NCI-H2081 treated with DMSO at 0.1 percent for 48 hours (cell line): ENCODE data around the gene ALPK3.
"Not testable (repeated sequence)": the region's sequence is repeated elsewhere in the genome, so short reads cannot be mapped to it uniquely, and the experiment has no call there.

Experiments
- DNase-seq: peaks from one replicate; lab custom pipeline; 2025; lab: John Stamatoyannopoulos, UW

ALPK3 gene

DNA sequence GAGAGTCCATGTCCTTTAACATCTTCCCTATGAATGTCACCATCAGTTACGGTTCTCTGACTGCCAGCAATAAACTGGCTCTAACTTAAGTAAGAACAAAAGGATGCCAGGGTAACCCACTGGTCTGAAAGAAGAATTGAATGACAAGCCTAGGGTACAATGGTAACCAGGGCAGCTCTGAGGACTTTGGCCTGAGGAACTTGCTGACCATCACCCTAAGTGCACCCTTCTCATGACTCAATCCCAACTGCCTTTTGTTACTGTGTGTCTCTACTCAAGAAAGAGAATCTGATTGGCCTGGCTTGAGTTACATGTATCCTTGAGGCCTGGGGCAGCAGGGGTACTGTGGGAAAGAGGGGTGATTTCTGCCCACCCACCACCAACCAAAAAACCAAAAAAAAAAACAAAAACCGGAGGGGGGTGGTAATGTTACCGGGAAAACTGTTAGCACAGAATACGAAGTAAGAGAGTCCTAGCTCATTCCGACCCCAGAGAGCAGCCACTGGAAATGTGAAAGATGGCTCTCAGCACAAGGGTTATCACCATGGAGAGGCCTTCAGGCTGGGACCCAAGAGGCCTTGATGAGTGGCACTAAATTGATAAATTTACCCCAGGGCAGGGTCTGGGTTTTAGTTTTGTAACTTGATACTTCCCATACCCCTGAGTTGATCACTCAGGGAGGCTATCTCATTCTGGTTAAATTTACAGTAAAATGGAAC lies 58.0 kb downstream of the ALPK3 start:
- no peak for DNase-seq

GRCh38 chr15:84876269-84876668 lies 59.1 kb downstream of the ALPK3 start:
- no peak for DNase-seq

DNA sequence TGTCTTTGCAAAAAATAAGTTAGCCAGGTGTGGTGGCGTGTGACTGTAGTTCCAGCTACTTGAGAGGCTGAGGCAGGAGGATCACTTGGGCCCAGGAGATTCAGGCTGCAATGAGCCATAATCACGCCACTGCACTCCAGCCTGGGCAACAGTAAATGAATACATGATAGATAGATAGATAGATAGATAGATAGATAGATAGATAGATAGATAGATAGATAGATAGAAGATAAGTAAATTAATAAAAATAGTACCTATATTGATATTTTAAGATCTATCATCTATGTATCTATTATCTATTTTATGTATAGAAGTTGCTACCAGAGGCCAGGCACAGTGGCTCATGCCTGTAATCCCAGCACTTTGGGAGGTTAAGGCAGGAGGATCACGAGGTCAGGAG lies 60.5 kb downstream of the ALPK3 start:
- not testable (repeated sequence) for DNase-seq

- no peak for DNase-seq
Observed at GRCh38 chr15:84878504-84878903, 61.3 kb downstream of the ALPK3 start.

DNA sequence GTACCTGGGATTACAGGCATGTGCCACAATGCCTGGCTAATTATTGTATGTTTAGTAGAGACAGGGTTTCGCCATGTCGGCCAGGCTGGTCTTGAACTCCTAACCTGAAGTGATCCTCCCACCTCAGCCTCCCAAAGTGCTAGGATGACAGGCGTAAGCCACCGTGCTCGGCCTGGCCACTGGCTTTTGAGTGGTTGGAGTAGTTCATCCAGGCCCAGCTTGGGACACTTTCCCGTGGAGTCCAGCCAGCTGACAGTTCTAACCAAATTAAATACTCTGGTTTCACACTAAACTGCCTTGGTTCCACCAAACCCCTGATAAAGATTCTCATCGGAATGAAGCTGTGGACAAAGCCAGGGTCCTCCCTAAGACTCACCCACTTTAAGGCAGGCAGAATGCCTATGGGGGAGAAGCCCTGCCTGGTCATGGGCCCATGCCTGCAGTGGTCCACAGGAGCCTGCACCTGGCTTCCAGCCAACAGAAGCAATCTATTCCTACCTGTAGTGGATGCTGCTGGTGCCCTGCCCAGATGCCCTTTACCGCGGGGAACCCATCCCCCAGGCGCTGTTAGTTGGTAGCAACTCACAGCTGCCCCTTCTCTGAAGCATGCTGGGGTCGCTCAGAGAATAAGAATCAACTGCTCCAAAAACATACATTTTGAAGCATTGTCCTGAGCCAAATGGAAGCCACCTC lies 62.1 kb downstream of the ALPK3 start:
- DNase-seq, result no peak

DNA sequence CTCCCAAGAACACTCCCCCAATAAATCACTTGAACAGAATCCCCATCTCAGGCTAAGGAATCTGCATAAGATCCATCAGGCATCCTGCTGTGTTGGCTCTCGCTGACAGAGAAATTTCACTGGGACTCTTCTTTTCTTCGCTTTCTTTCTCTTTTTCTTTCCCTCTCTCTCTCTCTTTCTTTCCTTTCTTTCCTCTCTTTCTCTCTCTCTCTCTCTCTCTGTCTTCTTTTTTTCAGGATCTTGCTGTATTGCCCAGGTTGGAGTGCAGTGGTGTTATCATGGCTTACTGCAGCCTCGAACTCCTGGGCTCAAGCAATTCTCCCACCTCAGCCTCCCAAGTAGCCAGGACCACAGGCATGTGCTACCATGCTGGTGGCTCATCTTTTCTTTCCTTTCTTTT lies 62.9 kb downstream of the ALPK3 start:
- no peak for DNase-seq

GRCh38 chr15:84880822-84881519 lies 63.8 kb downstream of the ALPK3 start:
- DNase-seq, result no peak

- DNase-seq, result no peak
Observed at GRCh38 chr15:84881520-84881830, 64.3 kb downstream of the ALPK3 start.

- DNase-seq, result no peak
Observed at GRCh38 chr15:84883466-84883865, 66.3 kb downstream of the ALPK3 start.

GRCh38 chr15:84883916-84884781 lies 67.0 kb downstream of the ALPK3 start, which contains the start of gene SLC28A1:
Gene SLC28A1 (plus strand): TSS chr15:84884662. CDS start chr15:84887761, 3,099 bp downstream.
- no peak for DNase-seq

DNA sequence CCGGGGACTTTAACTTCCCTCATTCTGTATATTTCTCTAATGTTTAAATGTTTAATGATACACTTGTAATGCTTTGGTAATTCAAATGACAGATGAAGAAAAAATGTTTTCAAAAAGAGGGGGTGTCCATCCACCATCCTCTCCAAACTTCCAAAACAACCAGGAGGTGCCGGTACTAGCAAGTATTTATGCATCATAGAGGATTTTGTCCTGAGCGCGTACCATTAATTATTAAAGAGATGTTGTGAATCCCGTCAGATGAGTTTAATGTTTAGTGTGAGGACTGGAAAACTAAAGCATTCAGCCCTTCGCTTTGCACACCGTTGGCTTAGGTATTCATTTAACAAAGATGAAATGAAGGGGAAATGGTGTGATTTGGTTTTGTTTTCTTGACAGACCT lies 68.6 kb downstream of the ALPK3 start:
- no peak for DNase-seq

DNA sequence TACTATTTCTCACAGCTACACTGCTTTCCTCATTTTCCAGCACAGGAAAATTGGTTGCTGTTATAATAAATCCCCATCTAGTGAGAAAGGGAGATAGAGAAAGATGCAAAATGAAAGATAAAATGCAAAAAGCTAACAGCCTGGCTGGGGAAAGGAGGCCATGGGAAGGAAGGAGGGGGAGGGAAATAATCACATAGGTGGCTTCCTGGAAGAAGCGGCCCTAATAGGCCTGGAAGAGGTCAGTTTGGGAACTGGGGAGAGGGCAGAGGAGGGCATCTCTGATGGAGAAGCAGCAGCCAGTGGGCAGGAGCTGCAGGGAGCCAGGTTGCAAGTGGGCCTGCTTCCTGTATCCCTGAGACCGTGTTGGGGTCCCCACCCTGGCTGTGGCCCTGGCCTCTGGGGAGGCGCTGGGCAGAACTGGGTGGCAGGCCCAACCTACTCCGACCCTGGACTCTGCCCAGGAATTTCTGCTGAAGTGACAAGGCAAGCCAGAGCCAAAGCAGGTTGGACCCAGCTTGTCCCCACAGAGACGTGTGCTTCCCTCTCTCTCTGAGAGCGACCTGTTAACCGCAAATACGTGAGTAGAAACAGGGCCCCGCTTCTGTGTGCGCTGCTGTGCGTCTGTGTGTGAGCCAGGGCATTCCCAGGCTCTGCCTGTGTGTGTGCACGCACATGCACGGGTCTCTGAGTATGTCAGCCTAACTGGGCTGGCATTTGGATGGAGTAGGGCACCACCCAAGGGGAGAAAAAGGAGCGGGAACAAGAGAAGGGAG lies 69.2 kb downstream of the ALPK3 start:
- no peak for DNase-seq

DNA sequence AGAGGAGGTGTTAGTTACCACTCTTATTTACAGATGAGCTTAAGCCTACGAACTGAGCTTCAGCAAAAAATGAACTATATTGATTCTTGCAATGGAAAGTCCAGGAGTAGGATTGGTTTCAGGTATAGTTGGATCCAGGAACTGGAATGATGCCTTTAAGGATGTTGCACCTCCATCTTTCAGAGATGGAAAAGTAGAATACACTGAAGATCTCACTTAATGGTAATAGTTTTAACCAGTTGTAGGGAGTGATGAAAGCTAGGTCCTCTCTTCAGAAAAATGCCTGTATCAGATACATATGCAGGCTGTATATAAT lies 69.8 kb downstream of the ALPK3 start:
- DNase-seq, result no peak

DNA sequence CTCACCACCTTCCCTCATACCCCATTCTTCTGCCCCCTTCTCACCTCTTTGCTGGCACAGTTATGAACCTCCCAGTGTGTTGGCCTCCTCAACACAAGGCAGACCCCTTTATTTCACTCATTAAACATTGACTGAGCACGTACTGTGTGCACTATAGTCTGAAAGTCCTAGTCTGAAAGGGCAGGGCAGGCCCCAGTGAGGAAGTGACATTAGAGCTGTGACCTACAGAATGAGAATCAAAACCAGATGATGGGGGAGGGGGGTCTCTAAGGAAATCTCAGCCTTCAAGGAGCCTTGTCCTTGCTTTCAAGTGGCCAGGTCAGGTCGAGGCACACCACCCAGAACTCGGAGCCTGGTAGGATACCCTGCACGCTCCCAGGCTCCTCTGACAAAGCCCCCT lies 70.8 kb downstream of the ALPK3 start:
- DNase-seq, result no peak

GRCh38 chr15:84888639-84889038 lies 71.5 kb downstream of the ALPK3 start:
- DNase-seq, result no peak

GRCh38 chr15:84889313-84889990 lies 72.3 kb downstream of the ALPK3 start:
- DNase-seq, result no peak

GRCh38 chr15:84889991-84890669 lies 73.0 kb downstream of the ALPK3 start:
- DNase-seq, result no peak

- DNase-seq, result no peak
Observed at GRCh38 chr15:84890670-84891162, 73.6 kb downstream of the ALPK3 start.

DNA sequence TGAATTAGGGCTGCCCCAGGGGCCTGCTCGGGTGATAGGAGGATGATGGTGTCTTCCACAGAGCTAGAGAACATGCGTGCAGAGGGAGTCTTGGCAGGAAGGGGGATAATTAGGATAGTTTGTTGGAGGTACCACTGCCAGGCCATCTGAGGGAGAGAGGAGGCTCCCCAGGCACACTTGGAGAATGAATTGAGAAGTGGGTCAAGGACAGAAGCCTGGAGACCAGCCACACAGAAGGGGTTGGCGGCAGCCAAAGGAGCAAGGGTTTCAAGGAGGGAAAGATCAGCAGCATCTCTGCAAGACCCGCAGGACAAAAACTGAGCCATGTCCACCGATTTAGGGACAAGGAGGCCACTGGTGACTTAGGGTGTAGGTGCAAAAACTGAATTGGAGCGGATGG lies 74.2 kb downstream of the ALPK3 start:
- no peak for DNase-seq

GRCh38 chr15:84892786-84893307 lies 75.7 kb downstream of the ALPK3 start:
- no peak for DNase-seq
